SK-N-SH (cell line): ENCODE data around the gene MYCBP.

Experiments used
- CHD2 ChIP-seq: fragments of 150-350 bp; IDR thresholded peaks from 2 replicates; pipeline ENCODE4 v1.6.1; 2018; ENCODE audit warnings: low read length; ENCODE audit not compliant: partially characterized antibody
- EP300 ChIP-seq, 2 experiments: IDR thresholded peaks; 2 replicates each; pipeline versions ENCODE4 v1.4.0 to v1.6.1; 2012; ENCODE audit warnings: borderline replicate concordance in 1 of 2, low read depth in 1 of 2, low read length in 1 of 2
- FOXM1 ChIP-seq: IDR thresholded peaks from 2 replicates; pipeline ENCODE4 v1.4.0; 2012; ENCODE audit warnings: low read depth, mild to moderate bottlenecking
- JUND ChIP-seq: IDR thresholded peaks from 2 replicates; pipeline ENCODE4 v1.4.0; 2012
- POLR2AphosphoS5 ChIP-seq: IDR thresholded peaks from 2 replicates; pipeline ENCODE4 v1.6.1; 2012; ENCODE audit warnings: low read depth, low read length
- TF ChIP-seq, protein P1 (sequence below): fragments of 150-350 bp; IDR thresholded peaks from 2 replicates; pipeline ENCODE4 v1.6.1; 2017; ENCODE audit warnings: antibody characterized with exemption, low read length, low read depth, borderline replicate concordance
- TF ChIP-seq, protein P2 (sequence below): fragments of 200-600 bp; sonication (generic); IDR thresholded peaks from 2 replicates; pipeline ENCODE4 v1.6.1; 2017; ENCODE audit warnings: antibody characterized with exemption, mild to moderate bottlenecking, moderate library complexity
- TF ChIP-seq, protein P3 (sequence below): IDR thresholded peaks from 2 replicates; pipeline ENCODE4 v1.6.1; 2012; ENCODE audit warnings: mild to moderate bottlenecking, low read depth, low read length, moderate library complexity

DNA sequence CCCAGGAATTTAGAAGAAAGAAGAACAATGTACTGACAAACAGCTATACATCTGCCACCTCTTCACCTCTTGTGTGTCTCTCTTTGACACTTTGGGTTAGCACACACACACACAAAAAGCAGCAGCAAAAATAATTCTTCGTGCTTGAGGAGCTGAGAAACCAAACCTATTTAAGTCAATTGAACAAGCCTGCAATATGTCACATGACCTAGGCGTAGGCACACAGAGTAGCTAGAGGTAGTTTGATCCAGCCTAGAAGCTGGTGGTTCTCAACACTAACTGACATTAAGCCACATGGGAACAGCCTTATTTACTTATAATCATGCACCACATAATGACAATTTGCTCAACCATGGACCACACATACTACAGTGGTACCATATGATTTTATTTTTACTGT lies 45.8 kb downstream of the MYCBP start:
- TF ChIP-seq, protein P1, sequence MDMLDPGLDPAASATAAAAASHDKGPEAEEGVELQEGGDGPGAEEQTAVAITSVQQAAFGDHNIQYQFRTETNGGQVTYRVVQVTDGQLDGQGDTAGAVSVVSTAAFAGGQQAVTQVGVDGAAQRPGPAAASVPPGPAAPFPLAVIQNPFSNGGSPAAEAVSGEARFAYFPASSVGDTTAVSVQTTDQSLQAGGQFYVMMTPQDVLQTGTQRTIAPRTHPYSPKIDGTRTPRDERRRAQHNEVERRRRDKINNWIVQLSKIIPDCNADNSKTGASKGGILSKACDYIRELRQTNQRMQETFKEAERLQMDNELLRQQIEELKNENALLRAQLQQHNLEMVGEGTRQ = no peak
- TF ChIP-seq, protein P2, sequence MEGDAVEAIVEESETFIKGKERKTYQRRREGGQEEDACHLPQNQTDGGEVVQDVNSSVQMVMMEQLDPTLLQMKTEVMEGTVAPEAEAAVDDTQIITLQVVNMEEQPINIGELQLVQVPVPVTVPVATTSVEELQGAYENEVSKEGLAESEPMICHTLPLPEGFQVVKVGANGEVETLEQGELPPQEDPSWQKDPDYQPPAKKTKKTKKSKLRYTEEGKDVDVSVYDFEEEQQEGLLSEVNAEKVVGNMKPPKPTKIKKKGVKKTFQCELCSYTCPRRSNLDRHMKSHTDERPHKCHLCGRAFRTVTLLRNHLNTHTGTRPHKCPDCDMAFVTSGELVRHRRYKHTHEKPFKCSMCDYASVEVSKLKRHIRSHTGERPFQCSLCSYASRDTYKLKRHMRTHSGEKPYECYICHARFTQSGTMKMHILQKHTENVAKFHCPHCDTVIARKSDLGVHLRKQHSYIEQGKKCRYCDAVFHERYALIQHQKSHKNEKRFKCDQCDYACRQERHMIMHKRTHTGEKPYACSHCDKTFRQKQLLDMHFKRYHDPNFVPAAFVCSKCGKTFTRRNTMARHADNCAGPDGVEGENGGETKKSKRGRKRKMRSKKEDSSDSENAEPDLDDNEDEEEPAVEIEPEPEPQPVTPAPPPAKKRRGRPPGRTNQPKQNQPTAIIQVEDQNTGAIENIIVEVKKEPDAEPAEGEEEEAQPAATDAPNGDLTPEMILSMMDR = no peak
- TF ChIP-seq FOXM1 (no peak), CHD2 (no peak), POLR2AphosphoS5 (no peak), EP300 (IDR thresholded peaks at IDR 0.05; ENCODE audit: borderline replicate concordance in 1 of 2, low read depth in 1 of 2, low read length in 1 of 2) (no peak), JUND (no peak)
- TF ChIP-seq, protein P3, sequence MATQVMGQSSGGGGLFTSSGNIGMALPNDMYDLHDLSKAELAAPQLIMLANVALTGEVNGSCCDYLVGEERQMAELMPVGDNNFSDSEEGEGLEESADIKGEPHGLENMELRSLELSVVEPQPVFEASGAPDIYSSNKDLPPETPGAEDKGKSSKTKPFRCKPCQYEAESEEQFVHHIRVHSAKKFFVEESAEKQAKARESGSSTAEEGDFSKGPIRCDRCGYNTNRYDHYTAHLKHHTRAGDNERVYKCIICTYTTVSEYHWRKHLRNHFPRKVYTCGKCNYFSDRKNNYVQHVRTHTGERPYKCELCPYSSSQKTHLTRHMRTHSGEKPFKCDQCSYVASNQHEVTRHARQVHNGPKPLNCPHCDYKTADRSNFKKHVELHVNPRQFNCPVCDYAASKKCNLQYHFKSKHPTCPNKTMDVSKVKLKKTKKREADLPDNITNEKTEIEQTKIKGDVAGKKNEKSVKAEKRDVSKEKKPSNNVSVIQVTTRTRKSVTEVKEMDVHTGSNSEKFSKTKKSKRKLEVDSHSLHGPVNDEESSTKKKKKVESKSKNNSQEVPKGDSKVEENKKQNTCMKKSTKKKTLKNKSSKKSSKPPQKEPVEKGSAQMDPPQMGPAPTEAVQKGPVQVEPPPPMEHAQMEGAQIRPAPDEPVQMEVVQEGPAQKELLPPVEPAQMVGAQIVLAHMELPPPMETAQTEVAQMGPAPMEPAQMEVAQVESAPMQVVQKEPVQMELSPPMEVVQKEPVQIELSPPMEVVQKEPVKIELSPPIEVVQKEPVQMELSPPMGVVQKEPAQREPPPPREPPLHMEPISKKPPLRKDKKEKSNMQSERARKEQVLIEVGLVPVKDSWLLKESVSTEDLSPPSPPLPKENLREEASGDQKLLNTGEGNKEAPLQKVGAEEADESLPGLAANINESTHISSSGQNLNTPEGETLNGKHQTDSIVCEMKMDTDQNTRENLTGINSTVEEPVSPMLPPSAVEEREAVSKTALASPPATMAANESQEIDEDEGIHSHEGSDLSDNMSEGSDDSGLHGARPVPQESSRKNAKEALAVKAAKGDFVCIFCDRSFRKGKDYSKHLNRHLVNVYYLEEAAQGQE = no peak
